GM18867 (cell line): ENCODE results near the gene GCAT.
A peak's percentile ranks its signal among the peaks of the same experiment; 100 is the strongest.

Experiments
- ATAC-seq: cut with Tn5 transposase; IDR thresholded peaks from one replicate; pipeline ENCODE4 v1.9.1; 2021; ENCODE audit warnings: mild to moderate bottlenecking, moderate library complexity; ENCODE audit not compliant: unreplicated experiment

The GCAT gene

GRCh38 chr22:37809672-37810333 is 2.1 kb downstream of the GCAT start:
- ATAC-seq: no peak

DNA sequence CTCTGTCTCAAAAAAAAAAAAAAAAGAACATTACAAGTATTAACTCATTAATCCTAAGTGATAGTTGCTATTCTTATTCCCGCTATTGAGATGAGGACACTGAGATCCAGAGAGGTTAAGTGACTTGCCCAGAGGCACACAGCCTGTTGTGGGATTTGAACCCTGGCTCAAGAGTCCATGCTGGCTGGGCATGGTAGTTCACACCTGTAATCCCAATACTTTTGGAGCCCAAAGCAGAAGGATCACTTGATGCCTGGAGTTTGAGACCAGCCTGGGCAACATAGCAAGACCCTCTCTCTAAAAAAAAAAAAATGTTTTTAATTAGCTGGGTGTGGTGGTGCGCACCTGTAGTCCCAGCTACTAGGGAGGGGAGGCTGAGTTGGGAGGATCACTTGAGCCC is 4.1 kb downstream of the GCAT start:
- no peak for ATAC-seq

- ATAC-seq: no peak
These were observed 5.3 kb downstream of the GCAT start for GRCh38 chr22:37812869-37813678.

GRCh38 chr22:37815593-37815992 is 7.9 kb downstream of the GCAT start:
- ATAC-seq: no peak

GRCh38 chr22:37816543-37817180 is 8.9 kb downstream of the GCAT start:
- no peak for ATAC-seq

- peak; percentile 69 for ATAC-seq
These were observed 10.1 kb downstream of the GCAT start for GRCh38 chr22:37817705-37818408.

DNA sequence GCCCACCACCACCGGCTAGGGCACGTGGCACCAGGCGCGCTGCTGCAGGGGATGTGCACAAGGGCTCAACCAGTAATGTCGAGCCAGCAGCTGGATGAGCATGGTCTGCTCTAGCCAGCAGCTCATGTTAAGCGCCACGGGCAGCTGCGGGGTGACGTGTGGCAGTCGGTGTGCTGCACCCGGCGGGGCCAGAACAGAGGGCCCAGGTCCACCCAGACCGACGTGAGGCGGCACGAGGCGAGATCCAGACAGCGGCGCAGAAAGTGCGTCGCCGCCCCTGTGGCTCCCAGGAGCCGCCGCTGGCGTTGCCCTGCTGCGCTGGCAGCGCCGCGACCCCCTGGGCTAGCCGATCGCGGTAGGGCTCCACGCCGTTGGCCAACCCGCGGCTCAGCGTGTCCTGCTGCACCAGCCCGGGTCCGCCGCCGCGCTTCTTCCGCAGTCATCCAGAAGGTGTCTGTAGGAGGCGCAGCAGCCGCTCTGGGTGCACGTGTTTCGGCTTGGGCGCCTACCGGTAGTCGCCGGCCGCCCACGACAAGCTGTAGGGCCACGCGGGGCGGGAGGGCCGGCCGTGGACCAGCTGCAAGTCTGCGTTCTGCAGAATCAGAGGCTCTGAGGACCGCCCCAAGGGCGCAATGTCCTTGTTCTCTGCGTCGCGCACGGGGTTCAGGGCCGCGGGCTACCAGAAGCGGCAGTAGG is 10.8 kb downstream of the GCAT start:
- no peak for ATAC-seq

DNA sequence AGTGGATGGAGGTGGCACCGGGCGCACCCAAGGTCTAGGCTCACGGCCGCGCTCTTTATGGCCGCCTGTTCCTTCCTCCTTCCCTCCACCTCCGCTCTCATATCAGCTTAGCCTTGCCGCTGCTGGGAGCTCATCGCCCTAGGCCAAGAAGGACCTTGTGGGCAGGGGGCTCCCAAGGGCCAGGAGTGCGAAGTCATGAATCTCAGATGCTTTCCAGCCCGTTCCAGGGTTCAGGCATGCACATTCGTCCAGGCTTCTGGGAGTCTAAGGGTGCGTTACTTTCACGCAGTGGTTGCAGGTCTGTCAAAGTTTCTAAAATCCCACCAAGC is 11.3 kb downstream of the GCAT start:
- ATAC-seq: no peak

GRCh38 chr22:37820350-37820749 is 12.6 kb downstream of the GCAT start:
- no peak for ATAC-seq

GRCh38 chr22:37822079-37822833 is 14.5 kb downstream of the GCAT start:
- no peak for ATAC-seq

DNA sequence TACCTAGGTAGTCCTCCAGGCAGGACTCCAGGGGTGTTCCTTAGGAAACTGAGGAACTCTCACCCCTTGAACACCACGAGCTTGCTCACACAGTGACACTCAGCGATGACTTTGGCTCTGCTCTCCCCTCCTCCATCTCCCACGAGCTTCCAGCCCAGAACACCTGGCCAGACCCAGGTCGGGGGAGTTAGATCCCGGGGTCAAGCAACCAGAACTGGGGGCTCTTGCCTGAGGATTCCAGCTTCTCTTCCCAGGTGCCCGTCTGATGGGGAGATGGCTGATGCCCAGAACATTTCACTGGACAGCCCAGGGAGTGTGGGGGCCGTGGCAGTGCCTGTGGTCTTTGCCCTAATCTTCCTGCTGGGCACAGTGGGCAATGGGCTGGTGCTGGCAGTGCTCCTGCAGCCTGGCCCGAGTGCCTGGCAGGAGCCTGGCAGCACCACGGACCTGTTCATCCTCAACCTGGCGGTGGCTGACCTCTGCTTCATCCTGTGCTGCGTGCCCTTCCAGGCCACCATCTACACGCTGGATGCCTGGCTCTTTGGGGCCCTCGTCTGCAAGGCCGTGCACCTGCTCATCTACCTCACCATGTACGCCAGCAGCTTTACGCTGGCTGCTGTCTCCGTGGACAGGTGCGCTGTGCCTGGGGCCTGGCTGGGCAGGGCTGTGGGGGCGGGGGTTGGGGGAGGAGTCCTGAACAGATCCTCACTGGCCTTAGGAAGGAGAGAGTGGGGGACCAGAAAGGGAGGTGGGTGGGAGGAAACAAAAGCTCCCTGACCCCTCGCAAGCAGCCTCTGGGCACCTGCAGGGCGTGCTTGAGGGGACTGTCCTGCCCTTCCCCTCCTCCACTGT is 15.6 kb downstream of the GCAT start, which contains the start of gene GALR3:
GALR3 (plus strand) TSS at position 249 of the 852 bp plus-strand sequence; CDS start at position 274, 25 bp downstream.
- no peak for ATAC-seq

DNA sequence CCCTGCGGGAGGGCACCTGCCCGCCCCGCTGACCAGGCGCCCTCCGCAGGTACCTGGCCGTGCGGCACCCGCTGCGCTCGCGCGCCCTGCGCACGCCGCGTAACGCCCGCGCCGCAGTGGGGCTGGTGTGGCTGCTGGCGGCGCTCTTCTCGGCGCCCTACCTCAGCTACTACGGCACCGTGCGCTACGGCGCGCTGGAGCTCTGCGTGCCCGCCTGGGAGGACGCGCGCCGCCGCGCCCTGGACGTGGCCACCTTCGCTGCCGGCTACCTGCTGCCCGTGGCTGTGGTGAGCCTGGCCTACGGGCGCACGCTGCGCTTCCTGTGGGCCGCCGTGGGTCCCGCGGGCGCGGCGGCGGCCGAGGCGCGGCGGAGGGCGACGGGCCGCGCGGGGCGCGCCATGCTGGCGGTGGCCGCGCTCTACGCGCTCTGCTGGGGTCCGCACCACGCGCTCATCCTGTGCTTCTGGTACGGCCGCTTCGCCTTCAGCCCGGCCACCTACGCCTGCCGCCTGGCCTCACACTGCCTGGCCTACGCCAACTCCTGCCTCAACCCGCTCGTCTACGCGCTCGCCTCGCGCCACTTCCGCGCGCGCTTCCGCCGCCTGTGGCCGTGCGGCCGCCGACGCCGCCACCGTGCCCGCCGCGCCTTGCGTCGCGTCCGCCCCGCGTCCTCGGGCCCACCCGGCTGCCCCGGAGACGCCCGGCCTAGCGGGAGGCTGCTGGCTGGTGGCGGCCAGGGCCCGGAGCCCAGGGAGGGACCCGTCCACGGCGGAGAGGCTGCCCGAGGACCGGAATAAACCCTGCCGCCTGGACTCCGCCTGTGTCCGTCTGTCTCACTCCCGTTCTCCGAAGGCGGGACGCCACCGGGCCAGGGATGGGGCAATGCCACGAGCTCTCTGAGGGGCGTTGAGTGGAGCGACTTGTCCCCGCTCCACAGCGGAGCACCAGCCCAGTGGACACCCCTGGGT is 17.2 kb downstream of the GCAT start:
- no peak for ATAC-seq

- no peak for ATAC-seq
These were observed 19.3 kb downstream of the GCAT start for GRCh38 chr22:37827056-37827455.

GRCh38 chr22:37830093-37830842 is 22.5 kb downstream of the GCAT start:
- no peak for ATAC-seq

GRCh38 chr22:37831472-37831871 is 23.7 kb downstream of the GCAT start:
- no peak for ATAC-seq

- no peak for ATAC-seq
These were observed 24.5 kb downstream of the GCAT start for GRCh38 chr22:37832022-37832857.
